NT2/D1 (cell line): ENCODE results near the gene LRRC27.

Experiments
- SUZ12 ChIP-seq: IDR thresholded peaks from 2 replicates; pipeline ENCODE4 v1.6.1; 2011; ENCODE audit not compliant: insufficient read length, insufficient read depth; ENCODE audit errors: extremely low read depth
- YY1 ChIP-seq: IDR thresholded peaks from 2 replicates; pipeline ENCODE4 v1.6.1; 2011; ENCODE audit not compliant: insufficient read length, insufficient read depth
- ZNF274 ChIP-seq: IDR thresholded peaks from 2 replicates; pipeline ENCODE4 v1.6.1; 2011; ENCODE audit warnings: mild to moderate bottlenecking, low read depth, low read length

- TF ChIP-seq ZNF274 = no peak
- no peak for TF ChIP-seq YY1
- no peak for TF ChIP-seq SUZ12
These were observed 95.2 kb downstream of the LRRC27 start for GRCh38 chr10:132427006-132427771.
